GM08714 (cell line): ENCODE data around the gene ZNF649.
"Not testable (repeated sequence)": the region's sequence is repeated elsewhere in the genome, so short reads cannot be mapped to it uniquely, and the experiment has no call there.

Experiments
- H3K4me3 ChIP-seq: fragments of 200-500 bp; sonication (Bioruptor generic); 2 replicates; pipeline ENCODE4 v1.5.1; 2014; ENCODE audit warnings: mild to moderate bottlenecking, low read length, inconsistent platforms
- ZNF274 ChIP-seq: IDR thresholded peaks from 2 replicates; pipeline ENCODE4 v1.6.1; 2012; ENCODE audit warnings: mild to moderate bottlenecking, low read depth, low read length

Gene ZNF649

GRCh38 chr19:51904331-51905165 lies at the start of gene ZNF649:
TSS of gene ZNF649 (minus strand) at chr19:51905017. CDS start at chr19:51900107, 4,910 bp downstream.
- no peak for TF ChIP-seq ZNF274
- peak within 1 kb of the TSS; percentile 78 for H3K4me3 ChIP-seq

- no peak overlapping the region for H3K4me3 ChIP-seq
- TF ChIP-seq ZNF274, result no peak
Measured at GRCh38 chr19:51948975-51949374, 44.2 kb upstream of the ZNF649 start.

GRCh38 chr19:51946602-51947001 lies 41.8 kb upstream of the ZNF649 start:
- no peak overlapping the region for H3K4me3 ChIP-seq
- TF ChIP-seq ZNF274, result no peak

- peak; percentile 84 for TF ChIP-seq ZNF274
- H3K4me3 ChIP-seq, result no peak overlapping the region
Measured at GRCh38 chr19:51944798-51945552, 40.2 kb upstream of the ZNF649 start.

- H3K4me3 ChIP-seq, result no peak overlapping the region
- no peak for TF ChIP-seq ZNF274
Measured at GRCh38 chr19:51938936-51939335, 34.1 kb upstream of the ZNF649 start.

GRCh38 chr19:51931921-51932320 lies 27.1 kb upstream of the ZNF649 start:
- no peak overlapping the region for H3K4me3 ChIP-seq
- no peak for TF ChIP-seq ZNF274

GRCh38 chr19:51927859-51928258 lies 23.0 kb upstream of the ZNF649 start:
- no peak for TF ChIP-seq ZNF274
- H3K4me3 ChIP-seq, result peak overlapping the region; percentile 79

GRCh38 chr19:51926784-51927741 lies 22.2 kb upstream of the ZNF649 start, which contains the start of gene ZNF613:
TSS of gene ZNF613 (plus strand) at chr19:51927472. CDS start at chr19:51936221, 8,749 bp downstream.
- TF ChIP-seq ZNF274, result no peak
- H3K4me3 ChIP-seq, result peak within 1 kb of the TSS; percentile 79

GRCh38 chr19:51926426-51926783 lies 21.6 kb upstream of the ZNF649 start:
- H3K4me3 ChIP-seq, result peak overlapping the region; percentile 79
- TF ChIP-seq ZNF274, result no peak

- no peak overlapping the region for H3K4me3 ChIP-seq
- no peak for TF ChIP-seq ZNF274
Measured at GRCh38 chr19:51921949-51922348, 17.1 kb upstream of the ZNF649 start.

- no peak for TF ChIP-seq ZNF274
- no peak overlapping the region for H3K4me3 ChIP-seq
Measured at GRCh38 chr19:51919606-51920005, 14.8 kb upstream of the ZNF649 start.

GRCh38 chr19:51916167-51916566 lies 11.3 kb upstream of the ZNF649 start:
- no peak overlapping the region for H3K4me3 ChIP-seq
- TF ChIP-seq ZNF274, result no peak

GRCh38 chr19:51915324-51915867 lies 10.6 kb upstream of the ZNF649 start:
- peak; percentile 93 for TF ChIP-seq ZNF274
- H3K4me3 ChIP-seq, result no peak overlapping the region

GRCh38 chr19:51907981-51908380 lies 3.2 kb upstream of the ZNF649 start:
- H3K4me3 ChIP-seq, result not testable (repeated sequence)

GRCh38 chr19:51906108-51906507 lies 1.3 kb upstream of the ZNF649 start:
- not testable (repeated sequence) for H3K4me3 ChIP-seq

- H3K4me3 ChIP-seq, result not testable (repeated sequence)
Measured at GRCh38 chr19:51905639-51906038, 822 bp upstream of the ZNF649 start.
